GM23338 (cell line): ENCODE measurements around the gene PRR13. TPM values are rescaled to one million over a fixed set of nuclear protein-coding genes. Genes with fewer than 3 reads are reported as not detected.

Experiments
- ATAC-seq: fragments of 200-7000 bp; cut with Tn5 transposase; 3 replicates; pipeline ENCODE4 v1.9.1; 2020
- DNase-seq: peaks from one replicate; pipeline ENCODE4 v3.0.0-alpha.2; 2015; ENCODE audit warnings: low spot score
- H2AFZ ChIP-seq: fragments of 200-600 bp; sonication (generic); 2 replicates; pipeline ENCODE4 v1.8.0; 2016; ENCODE audit warnings: antibody characterized with exemption, mild to moderate bottlenecking, moderate library complexity
- H3F3A ChIP-seq: fragments of 200-600 bp; sonication (generic); replicated peaks from 2 replicates; pipeline ENCODE4 v1.8.0; 2017; ENCODE audit warnings: antibody characterized with exemption, mixed run types, low read depth
- H3K27ac ChIP-seq: fragments of 200-600 bp; sonication (generic); 2 replicates; pipeline ENCODE4 v1.6.1; 2016; ENCODE audit warnings: low read depth
- H3K27me3 ChIP-seq: fragments of 200-600 bp; sonication (generic); 2 replicates; pipeline ENCODE4 v1.8.0; 2016; ENCODE audit warnings: mild to moderate bottlenecking, mixed run types, moderate library complexity; ENCODE audit not compliant: insufficient read depth
- H3K36me3 ChIP-seq: fragments of 200-600 bp; sonication (generic); 2 replicates; pipeline ENCODE4 v1.8.0; 2016; ENCODE audit warnings: mild to moderate bottlenecking; ENCODE audit not compliant: insufficient read depth
- H3K4me1 ChIP-seq: fragments of 200-600 bp; sonication (generic); 2 replicates; pipeline ENCODE4 v1.8.0; 2016; ENCODE audit warnings: mild to moderate bottlenecking, moderate library complexity; ENCODE audit not compliant: insufficient read depth
- H3K4me2 ChIP-seq: fragments of 200-600 bp; sonication (generic); 2 replicates; pipeline ENCODE4 v1.7.1; 2017; ENCODE audit warnings: mixed run types
- H3K4me3 ChIP-seq: fragments of 200-600 bp; sonication (generic); 2 replicates; pipeline ENCODE4 v1.6.1; 2016; ENCODE audit warnings: mixed run types
- H3K79me2 ChIP-seq: fragments of 200-600 bp; sonication (generic); replicated peaks from 2 replicates; pipeline ENCODE4 v1.8.0; 2017; ENCODE audit warnings: mild to moderate bottlenecking; ENCODE audit not compliant: insufficient read depth
- H3K9me2 ChIP-seq: fragments of 200-600 bp; sonication (generic); 2 replicates; pipeline ENCODE4 v1.8.0; 2017; ENCODE audit not compliant: insufficient read depth
- H4K20me1 ChIP-seq: fragments of 200-600 bp; sonication (generic); replicated peaks from 2 replicates; pipeline ENCODE4 v1.8.0; 2017; ENCODE audit warnings: mild to moderate bottlenecking; ENCODE audit not compliant: insufficient read depth
- H3K27ac Mint-ChIP-seq: 2 replicates; pipeline ENCODE4 v1.8.0; 2020; ENCODE audit warnings: inconsistent platforms, mild to moderate bottlenecking, moderate library complexity, mixed read lengths
- H3K27me3 Mint-ChIP-seq: 3 replicates; pipeline ENCODE4 v1.8.0; 2022; ENCODE audit warnings: low read depth, mild to moderate bottlenecking, moderate library complexity, mixed read lengths, inconsistent platforms; ENCODE audit not compliant: insufficient read depth, poor library complexity
- H3K36me3 Mint-ChIP-seq: 3 replicates; pipeline ENCODE4 v1.8.0; 2021; ENCODE audit warnings: low read depth, mild to moderate bottlenecking, inconsistent platforms, moderate library complexity, mixed read lengths
- H3K4me1 Mint-ChIP-seq: 3 replicates; pipeline ENCODE4 v1.8.0; 2020; ENCODE audit warnings: mild to moderate bottlenecking, inconsistent platforms, mixed read lengths
- H3K4me3 Mint-ChIP-seq: 3 replicates; pipeline ENCODE4 v1.8.0; 2021; ENCODE audit warnings: moderate library complexity, mild to moderate bottlenecking, inconsistent platforms, mixed read lengths
- H3K9me3 Mint-ChIP-seq: 3 replicates; pipeline ENCODE4 v1.8.0; 2020; ENCODE audit warnings: moderate library complexity, mild to moderate bottlenecking, inconsistent platforms, mixed read lengths
- CTCF ChIP-seq, 2 experiments: fragments of 200-600 bp in 1 of 2; sonication (generic) in 1 of 2; conservative IDR thresholded peaks; 2 replicates each; pipeline versions ENCODE4 v1.5.1 to v1.6.1; 2016 to 2017; ENCODE audit warnings: antibody characterized with exemption in 2 of 2, low read depth in 2 of 2, mild to moderate bottlenecking in 2 of 2, moderate library complexity in 1 of 2
- ETS1 ChIP-seq: IDR thresholded peaks from 2 replicates; pipeline ENCODE4 v1.6.1; 2016; ENCODE audit warnings: antibody characterized with exemption
- JUNB ChIP-seq: IDR thresholded peaks from one replicate; pipeline ENCODE4 v1.6.1; 2016; ENCODE audit warnings: antibody characterized with exemption; ENCODE audit not compliant: unreplicated experiment
- STAT1 ChIP-seq: IDR thresholded peaks from one replicate; pipeline ENCODE4 v1.6.1; 2016; ENCODE audit warnings: antibody characterized with exemption; ENCODE audit not compliant: unreplicated experiment
- ZNF114 ChIP-seq: fragments of 250-450 bp; sonication (Bioruptor Pico); IDR thresholded peaks from 2 replicates; pipeline ENCODE4 v1.5.0; 2020; ENCODE audit warnings: mild to moderate bottlenecking, moderate library complexity
- ZNF331 ChIP-seq: fragments of 250-450 bp; sonication (Bioruptor Pico); IDR thresholded peaks from 2 replicates; pipeline ENCODE4 v1.5.0; 2020; ENCODE audit warnings: low read depth, mild to moderate bottlenecking, moderate library complexity
- ZNF462 ChIP-seq: fragments of 250-450 bp; sonication (Bioruptor Pico); IDR thresholded peaks from 2 replicates; pipeline ENCODE4 v1.5.0; 2020; ENCODE audit warnings: mild to moderate bottlenecking, moderate library complexity
- polyA plus RNA-seq: library from polyadenylated mRNA; unstranded; fragments of >200 nt; fragmentation: Nextera tagmentation; extraction: Ambion mirVana; gene quantifications from 2 replicates; pipeline ENCODE4 v1.2.1, GENCODE V29; 2016
- total RNA-seq: library from RNA; depleted of rRNA; stranded (reverse); fragments of >200 nt; shearing (Covaris generic); gene quantifications from 2 replicates; pipeline ENCODE4 v1.2.3, GENCODE V29; 2014

Gene PRR13
- total and polyA plus RNA-seq, 2 experiments from 2014 or later = 70.5 to 303 TPM

- TF ChIP-seq CTCF (conservative IDR thresholded peaks at IDR 0.05; ENCODE audit: low read depth in 2 of 2) (no peak), STAT1 (no peak), ETS1 (no peak), ZNF114 (CRISPR knock-in tag) (no peak), ZNF331 (CRISPR knock-in tag) (no peak)
These were observed 42.4 kb downstream of the PRR13 start (continued) for GRCh38 chr12:53483979-53484377.

- DNase-seq (no peak), ATAC-seq (no peak)
- Mint-ChIP-seq H3K4me1 (peaks cover 17% of the 10 kb centered on the region), H3K36me3 (peaks cover 62% of the 10 kb centered on the region), H3K4me3 (no peak overlapping the region), H3K9me3 (no peaks in the 10 kb centered on the region; the same call in 2 of the 3 replicates), H3K27me3 (peaks cover 38% of the 10 kb centered on the region), H3K27ac (no peak overlapping the region)
- TF ChIP-seq ZNF114 (CRISPR knock-in tag) (no peak), CTCF (conservative IDR thresholded peaks at IDR 0.05; ENCODE audit: low read depth in 2 of 2) (no peak), JUNB (no peak), ZNF462 (CRISPR knock-in tag) (no peak), ZNF331 (CRISPR knock-in tag) (no peak)
- Histone ChIP-seq H3K27ac (no peak overlapping the region), H3K4me2 (no peak overlapping the region), H3K79me2 (no peaks in the 10 kb centered on the region), H3K36me3 (peaks cover 11% of the 10 kb centered on the region; the same call in 1 of the 2 replicates), H3K4me3 (no peak overlapping the region), H2AFZ (no peak overlapping the region), H4K20me1 (peaks cover 40% of the 10 kb centered on the region), H3K27me3 (no peaks in the 10 kb centered on the region), H3K9me2 (no peaks in the 10 kb centered on the region), H3F3A (peaks cover 27% of the 10 kb centered on the region), H3K4me1 (peaks cover 9% of the 10 kb centered on the region)
These were observed 43.4 kb downstream of the PRR13 start for GRCh38 chr12:53484686-53485575.
